IMR-90 (cell line): ENCODE results near the gene SEMA3E. TPM values are rescaled to one million over a fixed set of nuclear protein-coding genes. Genes with fewer than 3 reads are reported as not detected.

ENCODE experiments used
- ATAC-seq: fragments of 200-7000 bp; cut with Tn5 transposase; 2 replicates; pipeline ENCODE4 v1.9.1; 2020; ENCODE audit warnings: low read depth, mild to moderate bottlenecking, moderate library complexity
- BruUV-seq: library from RNA; stranded (reverse); fragments of 400-500 nt; replicated peaks from 2 replicates; lab custom pipeline; 2021; lab: Mats Ljungman, UMichigan
- CTCF ChIA-PET: fragments of 300-600 bp; formaldehyde crosslinking; extraction: SDS; loops from one replicate; lab custom pipeline; 2021; ENCODE audit warnings: antibody characterized with exemption; lab: Yijun Ruan, JAX
- POLR2A ChIA-PET: fragments of 300-600 bp; sonication (Branson Sonifier 250); formaldehyde crosslinking; loops from one replicate; lab custom pipeline; 2022; ENCODE audit warnings: antibody characterized with exemption; ENCODE audit not compliant: unreplicated experiment; lab: Charles Lee
- DNase-seq: peaks from one replicate; pipeline ENCODE4 v3.0.0; 2013
- H2AFZ ChIP-seq: replicated peaks from 2 replicates; pipeline ENCODE3; 2013; ENCODE audit warnings: low read length, mild to moderate bottlenecking; ENCODE audit not compliant: poor library complexity
- H2AK5ac ChIP-seq: 2 replicates; pipeline ENCODE4 v1.6.1; 2013; ENCODE audit warnings: low read depth, low read length, inconsistent platforms
- H2AK9ac ChIP-seq: replicated peaks from 2 replicates; pipeline ENCODE3; 2013; ENCODE audit warnings: mild to moderate bottlenecking, low read depth, low read length, moderate library complexity; ENCODE audit not compliant: poor library complexity
- H2BK120ac ChIP-seq: 2 replicates; pipeline ENCODE4 v1.6.1; 2013; ENCODE audit warnings: low read depth, low read length, inconsistent platforms
- H2BK15ac ChIP-seq: 3 replicates; pipeline ENCODE4 v1.6.1; 2013; ENCODE audit warnings: low read depth, low read length, inconsistent platforms
- H2BK20ac ChIP-seq: 2 replicates; pipeline ENCODE4 v1.6.1; 2013; ENCODE audit warnings: low read depth, mild to moderate bottlenecking, inconsistent platforms, low read length, moderate library complexity
- H2BK5ac ChIP-seq: 2 replicates; pipeline ENCODE4 v1.6.1; 2013; ENCODE audit warnings: mild to moderate bottlenecking, low read depth, low read length, inconsistent platforms; ENCODE audit not compliant: poor library complexity, severe bottlenecking
- H3K14ac ChIP-seq: replicated peaks from 2 replicates; pipeline ENCODE4 v1.6.1; 2013; ENCODE audit warnings: low read depth, low read length, inconsistent platforms
- H3K18ac ChIP-seq: 2 replicates; pipeline ENCODE4 v1.6.1; 2013; ENCODE audit warnings: low read depth, low read length, control low read depth
- H3K23ac ChIP-seq: 2 replicates; pipeline ENCODE4 v1.6.1; 2013; ENCODE audit warnings: low read depth, low read length, inconsistent platforms
- H3K27ac ChIP-seq: 2 replicates; pipeline ENCODE4 v1.5.1; 2013; ENCODE audit warnings: mild to moderate bottlenecking, control low read depth, low read length; ENCODE audit not compliant: insufficient read depth
- H3K27me3 ChIP-seq: 2 replicates; pipeline ENCODE4 v1.6.1; 2013; ENCODE audit warnings: low read length; ENCODE audit not compliant: control insufficient read depth, insufficient read depth
- H3K36me3 ChIP-seq: 2 replicates; pipeline ENCODE4 v1.6.1; 2013; ENCODE audit warnings: low read length, mixed read lengths; ENCODE audit not compliant: control insufficient read depth, insufficient read depth
- H3K4ac ChIP-seq: 2 replicates; pipeline ENCODE4 v1.6.1; 2013; ENCODE audit warnings: low read depth, low read length, inconsistent platforms
- H3K4me1 ChIP-seq: 2 replicates; pipeline ENCODE4 v1.6.1; 2013; ENCODE audit warnings: low read length, mixed read lengths; ENCODE audit not compliant: control insufficient read depth, insufficient read depth
- H3K4me2 ChIP-seq: 2 replicates; pipeline ENCODE4 v1.6.1; 2013; ENCODE audit warnings: low read depth, mild to moderate bottlenecking, control low read depth, low read length, moderate library complexity
- H3K4me3 ChIP-seq: 2 replicates; pipeline ENCODE4 v1.5.1; 2013; ENCODE audit warnings: low read depth, mild to moderate bottlenecking, control low read depth, low read length, moderate library complexity; ENCODE audit not compliant: insufficient read depth
- H3K56ac ChIP-seq: 2 replicates; pipeline ENCODE4 v1.6.1; 2013; ENCODE audit warnings: low read length, inconsistent platforms; ENCODE audit not compliant: insufficient read depth; ENCODE audit errors: extremely low read depth
- H3K79me1 ChIP-seq, 2 experiments: 2 replicates each; pipeline ENCODE4 v1.6.1; 2013; ENCODE audit warnings: low read length in 2 of 2, inconsistent platforms in 1 of 2, low read depth in 1 of 2
- H3K9ac ChIP-seq: 2 replicates; pipeline ENCODE4 v1.6.1; 2013; ENCODE audit warnings: low read depth, low read length, control low read depth
- H3K9me1 ChIP-seq: 2 replicates; pipeline ENCODE4 v1.6.1; 2013; ENCODE audit warnings: low read length, inconsistent platforms; ENCODE audit not compliant: insufficient read depth
- H3K9me3 ChIP-seq: 2 replicates; pipeline ENCODE4 v1.6.1; 2013; ENCODE audit warnings: low read length; ENCODE audit not compliant: control insufficient read depth, insufficient read depth
- H4K20me1 ChIP-seq: 2 replicates; pipeline ENCODE4 v1.6.1; 2013; ENCODE audit warnings: low read length, inconsistent platforms; ENCODE audit not compliant: insufficient read depth
- H4K5ac ChIP-seq: 2 replicates; pipeline ENCODE4 v1.6.1; 2013; ENCODE audit warnings: mild to moderate bottlenecking, low read depth, low read length, control low read depth
- H4K8ac ChIP-seq, 2 experiments: 2 replicates each; pipeline ENCODE4 v1.6.1; 2013; ENCODE audit warnings: low read depth in 2 of 2, low read length in 2 of 2, control low read depth in 1 of 2, inconsistent platforms in 1 of 2
- H4K91ac ChIP-seq: 2 replicates; pipeline ENCODE4 v1.6.1; 2013; ENCODE audit warnings: low read depth, low read length, inconsistent platforms; ENCODE audit not compliant: insufficient read depth
- BHLHE40 ChIP-seq: fragments of 150-350 bp; IDR thresholded peaks from 2 replicates; pipeline ENCODE4 v1.6.1; 2016; ENCODE audit warnings: mild to moderate bottlenecking, low read depth, low read length
- CEBPB ChIP-seq: IDR thresholded peaks from 2 replicates; pipeline ENCODE4 v1.6.1; 2012; ENCODE audit warnings: low read depth, low read length, improper control_type of control experiment
- CHD1 ChIP-seq: IDR thresholded peaks from 2 replicates; pipeline ENCODE4 v1.6.1; 2012; ENCODE audit warnings: low read depth, low read length, improper control_type of control experiment
- CTCF ChIP-seq: conservative IDR thresholded peaks from 2 replicates; pipeline ENCODE4 v1.5.1; 2012; ENCODE audit warnings: mild to moderate bottlenecking, low read depth, low read length, improper control_type of control experiment
- ELK1 ChIP-seq: fragments of 150-350 bp; IDR thresholded peaks from 2 replicates; pipeline ENCODE4 v1.6.1; 2016; ENCODE audit warnings: low read depth, mild to moderate bottlenecking, low read length, moderate library complexity, borderline replicate concordance
- MAFK ChIP-seq: IDR thresholded peaks from 2 replicates; pipeline ENCODE4 v1.6.1; 2012; ENCODE audit warnings: low read depth, low read length, improper control_type of control experiment
- MAZ ChIP-seq: IDR thresholded peaks from 2 replicates; pipeline ENCODE4 v1.6.1; 2012; ENCODE audit warnings: low read depth, mild to moderate bottlenecking, low read length, improper control_type of control experiment, moderate library complexity, borderline replicate concordance
- MXI1 ChIP-seq: IDR thresholded peaks from 2 replicates; pipeline ENCODE4 v1.6.1; 2012; ENCODE audit warnings: low read depth, mild to moderate bottlenecking, low read length, moderate library complexity, borderline replicate concordance
- NFE2L2 ChIP-seq: fragments of 150-350 bp; IDR thresholded peaks from 2 replicates; pipeline ENCODE4 v1.6.1; 2016; ENCODE audit warnings: low read depth, mild to moderate bottlenecking, low read length
- POLR2A ChIP-seq: IDR thresholded peaks from 2 replicates; pipeline ENCODE4 v1.6.1; 2012; ENCODE audit warnings: mild to moderate bottlenecking, low read depth, low read length
- RAD21 ChIP-seq: IDR thresholded peaks from 2 replicates; pipeline ENCODE4 v1.6.1; 2012; ENCODE audit warnings: low read length, improper control_type of control experiment
- RFX5 ChIP-seq: IDR thresholded peaks from 2 replicates; pipeline ENCODE4 v1.8.0; 2012; ENCODE audit warnings: low read depth, mild to moderate bottlenecking, low read length, moderate library complexity
- SMC3 ChIP-seq: fragments of 150-350 bp; IDR thresholded peaks from 2 replicates; pipeline ENCODE4 v1.6.1; 2016; ENCODE audit warnings: low read depth, mild to moderate bottlenecking, antibody characterized with exemption, low read length, moderate library complexity
- USF2 ChIP-seq: fragments of 150-350 bp; IDR thresholded peaks from 2 replicates; pipeline ENCODE4 v1.6.1; 2017; ENCODE audit warnings: mild to moderate bottlenecking, antibody characterized with exemption, low read length, low read depth
- WGBS, 2 experiments: methylation state at CpG; one replicate each; pipeline versions ENCODE4 v1.1.5 to v1.1.7; 2013; ENCODE audit warnings: missing lambda C conversion rate in 2 of 2; ENCODE audit not compliant: insufficient read length in 1 of 2; ENCODE audit errors: extremely low coverage in 2 of 2; 5-methylcytosine and 5-hydroxymethylcytosine counted together
- dilution Hi-C: fragments of 300-500 bp; cut with HindIII; formaldehyde crosslinking; loops from one replicate; pipeline ENCODE4 v1.14.3; 2018; ENCODE audit warnings: low sequenced_read_pairs; ENCODE audit not compliant: unreplicated experiment
- in situ Hi-C: fragments of 300-500 bp; cut with MboI; formaldehyde crosslinking; loops from 3 replicates; pipeline ENCODE4 v1.14.3; 2019; ENCODE audit warnings: low sequenced_read_pairs, inconsistent platforms, mixed read lengths
- intact Hi-C: fragments of 100-400 bp; cut with micrococcal nuclease; formaldehyde crosslinking; loops from 2 replicates; pipeline ENCODE4 v1.10.0; 2022
- polyA plus RNA-seq, 3 experiments: library from polyadenylated mRNA; depleted of rRNA; stranded (reverse); fragments of >200 nt; gene quantifications; 2 replicates each; pipeline ENCODE4 v1.2.3, GENCODE V29; 2012; ENCODE audit warnings: low replicate concordance in 1 of 3
- total RNA-seq: library from RNA; depleted of rRNA; stranded (reverse); fragments of >200 nt; gene quantifications from 2 replicates; pipeline ENCODE4 v1.2.3, GENCODE V29; 2012

The SEMA3E gene
- total and polyA plus RNA-seq, 2 of the 4 experiments (the other 2 are of a cell fraction), result 0.31 to 0.72 TPM

- Histone ChIP-seq H3K18ac (no peak overlapping the region), H2BK120ac (no peak overlapping the region), H3K36me3 (no peaks in the 10 kb centered on the region), H3K79me1 (no peaks in the 10 kb centered on the region), H2BK5ac (no peak overlapping the region), H3K4ac (no peak overlapping the region), H3K9ac (no peak overlapping the region), H2AK5ac (no peak overlapping the region), H3K14ac (no peak overlapping the region), H3K4me3 (no peak overlapping the region), H2BK20ac (no peak overlapping the region), H4K8ac (no peak overlapping the region), H3K23ac (no peak overlapping the region), H3K9me1 (no peaks in the 10 kb centered on the region), H3K4me2 (no peak overlapping the region), H3K27me3 (no peaks in the 10 kb centered on the region), H4K5ac (no peak overlapping the region), H3K27ac (no peak overlapping the region), H3K9me3 (no peaks in the 10 kb centered on the region), H2AFZ (no peak overlapping the region), H3K56ac (no peak overlapping the region), H4K20me1 (no peaks in the 10 kb centered on the region), H3K4me1 (no peaks in the 10 kb centered on the region), H2BK15ac (no peak overlapping the region), H4K91ac (no peak overlapping the region), H2AK9ac (no peak overlapping the region)
- ATAC-seq, result no peak
- POLR2A ChIA-PET, result no interaction called here
- in situ Hi-C loops, result no loop called here
- TF ChIP-seq RFX5 (no peak), BHLHE40 (no peak), CEBPB (no peak), MAFK (no peak), CTCF (no peak), NFE2L2 (no peak), RAD21 (no peak), MXI1 (no peak), SMC3 (no peak), ELK1 (no peak), POLR2A (no peak), MAZ (no peak), USF2 (no peak), CHD1 (no peak)
- no peak for DNase-seq
- dilution Hi-C loops, result no loop called here
- intact Hi-C loops, result no loop called here
- CTCF ChIA-PET, result no interaction called here
- no CpG with 5 or more reads among the region's 1 CpG for WGBS, 2 experiments
- BruUV-seq, result no TSS peak
Observed at GRCh38 chr7:83562289-83562688, 86.7 kb downstream of the SEMA3E start.
